ENCODE data around the gene ADSS2.

- no peak for TF ChIP-seq CTCF (IDR thresholded peaks at IDR 0.05)
- TF ChIP-seq SREBF2 (IDR thresholded peaks at IDR 0.05): no peak
- no peak for TF ChIP-seq ZSCAN20 (CRISPR knock-in tag; IDR thresholded peaks at IDR 0.05)
- TF ChIP-seq RNF2 (IDR thresholded peaks at IDR 0.05; ENCODE audit: borderline replicate concordance, low read depth): no peak
- no peak for TF ChIP-seq NFE2L2 (conservative IDR thresholded peaks at IDR 0.05; ENCODE audit: low read length)
- no peak for TF ChIP-seq MYC (IDR thresholded peaks at IDR 0.05; ENCODE audit: borderline replicate concordance, low read length)
- no peak for TF ChIP-seq RAD21 (conservative IDR thresholded peaks at IDR 0.05 in 1 of 2, IDR thresholded peaks at IDR 0.05 in 1 of 2)
- TF ChIP-seq KDM1A (IDR thresholded peaks at IDR 0.05; ENCODE audit: low read depth): no peak
Measured at GRCh38 chr1:244458781-244459180, 7.1 kb upstream of the ADSS2 start.
